Nucleus accumbens (tissue), 56 donors: ENCODE data around the gene EXPH5.
"Not testable (repeated sequence)": the region's sequence is repeated elsewhere in the genome, so short reads cannot be mapped to it uniquely, and the experiment has no call there.

ENCODE experiments used
- DNase-seq, 56 donors: peaks; one replicate each; lab custom pipeline; 2025; lab: John Stamatoyannopoulos, UW

The EXPH5 gene

GRCh38 chr11:108593214-108593922 is at the start of gene EXPH5:
Gene EXPH5 (minus strand): TSS chr11:108593768. CDS start chr11:108593536, 232 bp downstream.
- peak in 54 of 56 donors; percentile 3 to 81 (median 48) for DNase-seq

- DNase-seq, result not testable (repeated sequence)
These were observed 48.2 kb upstream of the EXPH5 start for GRCh38 chr11:108641752-108642151.

GRCh38 chr11:108639146-108639545 is 45.6 kb upstream of the EXPH5 start:
- DNase-seq, result no peak

- DNase-seq, result no peak
These were observed 42.7 kb upstream of the EXPH5 start for GRCh38 chr11:108636222-108636621.

GRCh38 chr11:108635106-108635505 is 41.5 kb upstream of the EXPH5 start:
- no peak for DNase-seq

- DNase-seq, result no peak
These were observed 38.6 kb upstream of the EXPH5 start for GRCh38 chr11:108632041-108632704.

GRCh38 chr11:108629274-108629673 is 35.7 kb upstream of the EXPH5 start:
- DNase-seq, result no peak

- DNase-seq, result no peak
These were observed 35.2 kb upstream of the EXPH5 start for GRCh38 chr11:108628812-108629211.

GRCh38 chr11:108628326-108628725 is 34.8 kb upstream of the EXPH5 start:
- DNase-seq, result no peak

GRCh38 chr11:108624196-108624925 is 30.8 kb upstream of the EXPH5 start:
- no peak for DNase-seq

GRCh38 chr11:108622341-108622740 is 28.8 kb upstream of the EXPH5 start:
- no peak for DNase-seq

GRCh38 chr11:108620958-108621772 is 27.6 kb upstream of the EXPH5 start:
- no peak for DNase-seq

- DNase-seq, result no peak
These were observed 25.0 kb upstream of the EXPH5 start for GRCh38 chr11:108618529-108618928.

- no peak for DNase-seq
These were observed 23.5 kb upstream of the EXPH5 start for GRCh38 chr11:108617055-108617454.

- no peak for DNase-seq
These were observed 23.0 kb upstream of the EXPH5 start for GRCh38 chr11:108616549-108616948.

GRCh38 chr11:108614086-108614485 is 20.5 kb upstream of the EXPH5 start:
- no peak for DNase-seq

- DNase-seq, result no peak
These were observed 16.1 kb upstream of the EXPH5 start for GRCh38 chr11:108609682-108610081.

- DNase-seq, result no peak
These were observed 15.0 kb upstream of the EXPH5 start for GRCh38 chr11:108608548-108608947.

GRCh38 chr11:108606495-108607160 is 13.1 kb upstream of the EXPH5 start:
- no peak for DNase-seq

- no peak for DNase-seq
These were observed 12.5 kb upstream of the EXPH5 start for GRCh38 chr11:108606070-108606469.
